Central memory CD4-positive, alpha-beta T cell (primary cell): ENCODE measurements around the gene RUNX2.
"Not testable (repeated sequence)": the region's sequence is repeated elsewhere in the genome, so short reads cannot be mapped to it uniquely, and the experiment has no call there.

Source experiments
- DNase-seq: peaks from one replicate; pipeline ENCODE4 v3.0.0; 2022

The RUNX2 gene

DNA sequence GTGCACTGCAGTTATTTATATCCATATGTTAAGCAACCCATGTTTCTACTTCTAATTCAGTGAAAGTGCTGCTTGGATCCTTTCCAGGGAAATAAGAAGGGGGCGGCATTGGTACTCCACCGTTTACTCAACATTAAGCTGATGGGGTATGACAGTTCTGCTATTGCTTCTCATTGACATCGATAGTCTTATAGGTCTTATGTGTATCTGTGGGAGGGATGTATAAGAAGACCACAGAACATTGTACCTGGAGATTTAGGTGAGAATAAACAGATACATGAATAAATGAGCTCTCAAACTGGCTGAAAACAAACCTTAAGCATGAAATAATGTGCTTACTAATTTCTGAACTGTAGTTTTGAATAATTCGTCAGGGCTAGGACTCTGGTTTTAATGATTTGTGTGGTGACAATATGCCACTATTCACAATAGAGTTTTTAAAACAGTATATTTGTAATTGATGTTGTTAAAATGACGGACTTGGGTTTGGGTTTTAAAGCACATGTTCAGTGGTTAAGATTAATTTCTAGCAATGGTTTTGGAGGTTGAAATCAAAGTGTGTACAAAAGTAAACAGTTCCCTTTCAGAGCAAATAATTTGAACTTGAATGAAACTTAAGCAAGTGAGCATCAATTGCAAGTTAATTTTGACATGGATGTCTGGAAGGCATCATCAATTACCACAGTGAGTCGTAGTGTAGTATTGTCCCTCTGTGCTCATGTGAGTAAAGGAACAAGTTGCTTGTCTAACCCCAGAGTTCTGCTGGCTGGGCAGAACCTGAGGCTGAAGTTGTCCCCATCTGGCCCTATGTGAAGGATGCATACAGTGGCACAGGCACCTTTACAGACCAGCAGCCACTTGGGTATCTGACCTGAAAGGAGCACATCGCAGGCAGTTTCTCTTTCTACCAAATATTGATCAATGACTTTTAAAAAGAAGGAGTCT lies 134.3 kb downstream of the RUNX2 start:
- DNase-seq = no peak

GRCh38 chr6:45464685-45465084 lies 136.6 kb downstream of the RUNX2 start:
- no peak for DNase-seq

GRCh38 chr6:45466686-45467085 lies 138.6 kb downstream of the RUNX2 start:
- no peak for DNase-seq

GRCh38 chr6:45467417-45467816 lies 139.3 kb downstream of the RUNX2 start:
- not testable (repeated sequence) for DNase-seq

DNA sequence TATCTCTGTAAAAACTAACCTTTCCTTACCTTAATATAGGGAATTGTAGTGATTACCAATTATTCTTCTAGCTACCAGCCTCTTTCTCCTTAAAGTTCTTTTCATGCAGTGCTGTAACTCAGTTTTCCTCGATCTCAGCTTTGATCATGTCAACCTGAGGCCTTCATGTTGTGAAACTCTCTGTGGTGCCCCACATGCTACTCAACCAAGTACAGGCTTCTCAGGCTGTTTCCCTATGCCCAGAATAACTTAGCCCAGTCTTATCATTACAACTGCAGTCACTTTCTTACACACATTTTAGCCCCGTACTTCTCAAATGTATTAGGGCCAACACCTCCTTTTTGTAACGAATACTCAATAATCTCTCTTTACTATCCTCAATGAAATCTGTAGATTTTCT lies 139.7 kb downstream of the RUNX2 start:
- no peak for DNase-seq

GRCh38 chr6:45469663-45470062 lies 141.5 kb downstream of the RUNX2 start:
- DNase-seq = no peak

GRCh38 chr6:45470131-45470738 lies 142.1 kb downstream of the RUNX2 start:
- DNase-seq = no peak

GRCh38 chr6:45472382-45472781 lies 144.3 kb downstream of the RUNX2 start:
- DNase-seq = no peak

GRCh38 chr6:45473121-45473993 lies 145.2 kb downstream of the RUNX2 start:
- no peak for DNase-seq

GRCh38 chr6:45474376-45474775 lies 146.2 kb downstream of the RUNX2 start:
- no peak for DNase-seq

DNA sequence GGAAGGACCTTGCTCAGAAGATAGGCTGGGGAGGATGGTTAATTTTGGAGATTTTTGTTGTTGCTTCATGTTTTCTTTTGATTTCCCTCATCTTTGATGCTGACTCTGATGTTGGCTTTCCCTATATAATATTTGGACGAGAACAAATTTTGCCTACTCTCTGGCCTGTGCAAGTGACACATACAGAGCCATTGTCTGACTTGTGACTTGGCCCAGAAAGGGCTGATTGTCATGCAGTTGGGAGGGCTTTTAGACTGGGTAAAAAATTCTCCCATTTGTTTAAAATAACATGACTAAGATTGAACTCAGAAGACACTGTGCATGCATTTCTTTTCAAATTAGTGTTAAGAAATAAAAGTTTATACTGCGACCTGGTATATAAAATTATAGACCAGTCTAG lies 148.2 kb downstream of the RUNX2 start:
- no peak for DNase-seq

DNA sequence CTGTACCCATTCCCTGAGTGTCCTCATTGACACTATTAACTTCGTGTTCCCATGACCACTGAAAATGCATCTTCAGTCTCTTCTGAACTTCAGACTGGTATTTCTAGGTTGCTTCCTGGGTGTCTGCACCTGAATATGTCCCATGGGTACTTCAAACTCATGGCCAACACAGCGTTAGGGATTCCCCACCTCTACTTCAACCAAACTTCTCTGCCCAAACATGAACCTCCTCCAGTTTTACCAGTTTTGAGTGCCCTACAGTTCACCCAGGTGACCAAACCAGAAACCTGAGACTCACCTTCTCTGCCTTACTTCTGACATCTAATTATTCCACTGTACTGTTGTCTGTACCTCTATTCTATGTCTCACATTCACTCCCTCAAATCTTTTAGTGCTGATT lies 149.1 kb downstream of the RUNX2 start:
- DNase-seq = no peak

DNA sequence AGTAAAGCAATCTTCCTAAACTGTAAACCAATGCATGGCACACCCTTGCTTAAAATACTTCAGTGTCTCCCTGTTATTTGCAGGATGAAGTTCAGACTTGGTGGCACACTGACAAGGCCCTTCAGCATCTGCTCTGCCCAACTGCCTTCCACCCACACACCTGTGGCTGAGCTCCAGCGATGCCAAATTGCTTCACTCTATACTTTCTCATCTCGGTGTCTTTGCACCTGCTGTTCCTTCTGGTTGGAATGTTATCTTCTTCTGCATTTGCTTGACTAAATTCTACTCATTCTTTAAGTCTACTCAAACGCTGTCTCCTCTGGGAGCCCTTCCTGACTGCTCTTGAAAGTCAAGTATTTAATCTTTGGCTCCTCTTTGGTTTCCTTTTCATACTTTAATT lies 149.7 kb downstream of the RUNX2 start:
- no peak for DNase-seq

DNA sequence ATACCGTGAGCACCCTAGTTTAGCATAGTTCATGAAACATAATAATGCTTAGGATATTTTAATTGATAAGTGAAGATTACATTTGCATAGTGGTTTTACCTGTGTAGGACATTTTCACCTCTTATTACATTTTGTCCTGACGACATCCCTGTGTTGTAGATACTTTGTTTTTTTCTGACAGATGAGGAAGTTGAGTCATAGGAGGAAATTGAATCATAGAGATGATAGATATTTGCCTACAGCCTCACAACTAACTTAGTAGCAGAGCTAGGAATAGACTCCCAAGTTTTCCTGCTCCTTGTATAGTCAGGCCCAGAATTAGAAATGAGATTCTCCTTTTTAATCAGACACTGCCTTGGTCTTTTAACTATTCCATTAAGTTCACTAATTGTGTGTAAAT lies 150.1 kb downstream of the RUNX2 start:
- DNase-seq = no peak

GRCh38 chr6:45479834-45480751 lies 152.0 kb downstream of the RUNX2 start:
- no peak for DNase-seq

DNA sequence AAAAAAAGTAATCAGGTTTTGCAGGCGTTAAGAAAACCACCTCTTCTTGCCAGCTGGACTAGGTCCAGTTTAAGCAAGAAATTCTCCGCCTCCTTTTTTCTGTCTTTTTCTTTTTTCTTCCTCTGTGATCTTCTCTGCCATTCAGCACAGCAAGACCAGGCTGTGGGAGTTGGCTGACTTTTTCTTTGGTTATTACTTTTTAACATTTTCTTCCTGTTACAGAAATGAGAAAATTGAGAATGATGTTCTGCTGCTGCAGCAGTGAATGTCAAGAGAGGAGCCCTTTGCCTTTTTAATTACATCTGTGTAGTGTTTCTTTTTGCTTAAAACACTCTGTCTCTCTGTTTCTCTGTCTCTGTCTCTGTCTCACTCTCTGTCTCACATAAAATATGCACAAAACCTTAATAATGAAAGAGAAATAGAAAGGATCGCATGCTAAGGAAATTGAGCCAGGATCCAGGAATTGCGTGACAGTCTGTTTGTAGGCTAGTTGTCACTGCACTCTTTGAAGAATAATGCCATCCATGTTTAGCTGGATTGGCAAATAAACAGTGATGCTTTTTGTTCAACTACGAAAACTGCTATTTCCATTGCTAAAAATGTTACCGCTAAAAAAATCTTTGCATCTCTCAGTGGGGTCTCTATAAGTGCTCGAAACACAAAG lies 152.8 kb downstream of the RUNX2 start:
- no peak for DNase-seq

GRCh38 chr6:45483021-45483420 lies 154.9 kb downstream of the RUNX2 start:
- no peak for DNase-seq

DNA sequence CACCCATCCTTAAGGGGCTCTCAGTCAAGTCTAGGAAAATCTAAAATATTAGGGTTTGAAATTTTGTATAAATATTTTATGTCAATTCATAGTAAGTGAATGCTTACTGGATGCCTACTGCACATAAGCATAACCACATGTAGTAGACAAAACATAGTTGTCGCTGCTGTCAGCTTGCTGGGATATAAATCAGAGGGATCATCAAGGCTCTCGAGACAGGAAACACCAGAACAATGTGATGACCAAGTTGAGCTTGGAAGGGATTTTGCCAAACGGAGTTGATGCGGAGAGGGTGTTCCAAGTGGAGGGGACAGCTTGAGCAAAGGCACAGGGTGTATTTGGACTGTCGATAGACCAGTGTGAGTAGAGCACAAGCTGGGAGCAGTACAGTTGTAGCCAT lies 155.4 kb downstream of the RUNX2 start:
- DNase-seq = no peak

DNA sequence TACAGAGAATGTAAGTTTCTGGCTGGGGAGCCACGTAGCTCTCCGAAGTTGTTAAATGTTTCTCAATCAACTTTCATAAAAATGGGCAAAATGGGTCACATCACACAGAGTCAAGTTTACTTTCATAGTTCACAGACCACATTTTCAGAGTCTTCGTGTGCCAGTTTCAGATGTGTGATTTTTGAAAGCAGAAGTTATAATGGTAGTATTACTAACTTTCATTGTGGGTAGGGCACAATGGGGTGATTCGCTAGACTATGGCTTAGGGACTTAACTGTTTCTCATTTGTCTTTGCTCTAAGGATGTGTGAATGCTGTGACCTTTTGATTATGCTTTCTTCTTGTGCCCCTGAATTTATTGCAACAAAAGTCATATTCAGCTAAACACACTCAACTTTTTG lies 158.6 kb downstream of the RUNX2 start:
- no peak for DNase-seq

DNA sequence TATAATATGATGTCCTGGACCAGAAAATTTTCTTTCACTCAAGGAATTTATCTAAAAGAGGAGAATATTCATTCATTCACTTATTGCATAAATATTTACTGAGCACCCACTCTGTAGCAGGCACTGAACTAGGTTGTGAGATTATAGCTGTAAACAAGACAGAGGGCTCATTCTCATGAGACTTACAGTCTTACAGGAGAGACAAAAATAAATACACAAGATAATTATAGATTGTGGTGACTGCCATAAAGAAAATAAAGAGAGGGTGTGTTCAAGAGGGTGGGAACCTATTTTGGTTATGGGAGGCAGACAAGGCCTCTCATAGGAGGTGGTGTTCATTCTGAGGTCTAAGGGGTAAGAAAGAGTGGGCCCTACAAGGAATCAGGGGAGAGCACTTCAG lies 159.5 kb downstream of the RUNX2 start:
- DNase-seq = no peak

GRCh38 chr6:45488269-45488668 lies 160.1 kb downstream of the RUNX2 start:
- DNase-seq = no peak

GRCh38 chr6:45488889-45489288 lies 160.8 kb downstream of the RUNX2 start:
- peak; percentile 54 for DNase-seq
